Measurements from ENCODE around the gene PGBD5. TPM values are rescaled to one million over a fixed set of nuclear protein-coding genes. Genes with fewer than 3 reads are reported as not detected.

Gene PGBD5
- total RNA-seq, 1 donor from 2014 or later = 14.7 TPM

- H3K79me2 ChIP-seq (ENCODE audit: insufficient read depth, low read length) = no peaks in the 10 kb centered on the region
- H2AFZ ChIP-seq (ENCODE audit: low read depth, low read length) = no peak overlapping the region
- Mint-ChIP-seq H3K27ac (ENCODE audit: unreplicated experiment) (peak overlapping the region; percentile 96), H3K9me3 (ENCODE audit: unreplicated experiment) (no peaks in the 10 kb centered on the region), H3K4me1 (ENCODE audit: low read depth, unreplicated experiment) (peaks cover 29% of the 10 kb centered on the region), H3K27me3 (ENCODE audit: low read depth, unreplicated experiment) (no peaks in the 10 kb centered on the region), H3K4me3 (ENCODE audit: unreplicated experiment) (peak overlapping the region; percentile 45), H3K36me3 (ENCODE audit: low read depth, unreplicated experiment) (peaks cover 13% of the 10 kb centered on the region)
- H3K27me3 ChIP-seq (ENCODE audit: insufficient read depth, low read length) = no peaks in the 10 kb centered on the region
- H3K9me3 ChIP-seq (ENCODE audit: insufficient read depth, low read depth, low read length) = no peaks in the 10 kb centered on the region
- H3K4me1 ChIP-seq (ENCODE audit: insufficient read depth, low read length) = no peaks in the 10 kb centered on the region
- H3K36me3 ChIP-seq (ENCODE audit: insufficient read depth, low read length) = no peaks in the 10 kb centered on the region
- H3K4me2 ChIP-seq (ENCODE audit: low read length) = no peak overlapping the region
- H4K20me1 ChIP-seq (ENCODE audit: insufficient read depth, low read length) = no peaks in the 10 kb centered on the region
- no peak overlapping the region for H3K9ac ChIP-seq (ENCODE audit: low read length)
- no peak overlapping the region for H3K27ac ChIP-seq (ENCODE audit: low read depth, low read length)
- FAIRE-seq (no peak), DNase-seq (ENCODE audit: low read depth) (peak; percentile 78)
- H3K4me3 ChIP-seq (ENCODE audit: insufficient read depth, low read depth, low read length) = no peak overlapping the region
- TF ChIP-seq CTCF (IDR thresholded peaks at IDR 0.05; ENCODE audit: insufficient read depth, low read depth, low read length) (no peak), EZH2 (IDR thresholded peaks at IDR 0.05; ENCODE audit: insufficient read depth, low read length) (no peak)
Measured at GRCh38 chr1:230401763-230402294, 24.3 kb downstream of the PGBD5 start.

DNA sequence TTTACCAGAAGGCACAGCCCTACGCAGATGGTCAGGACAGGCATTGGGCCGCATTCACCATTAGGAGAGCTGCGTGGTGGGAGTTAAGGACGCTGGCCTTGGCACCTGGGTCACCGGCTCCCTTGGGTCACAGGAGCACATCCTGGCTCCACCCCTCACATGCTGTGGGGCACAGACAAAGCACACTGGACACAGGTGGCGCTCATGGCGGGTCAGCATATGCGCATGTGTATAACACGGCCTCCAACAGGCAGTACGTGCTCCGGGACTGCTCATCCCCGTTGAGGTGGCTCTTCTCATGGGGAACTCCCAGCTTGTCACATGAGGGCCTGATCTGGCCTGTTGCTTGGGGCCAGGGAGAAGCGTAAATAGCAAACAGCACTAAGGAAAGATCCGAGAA, 25.0 kb downstream of the PGBD5 start:
- Mint-ChIP-seq H3K27ac (ENCODE audit: unreplicated experiment) (peak overlapping the region; percentile 96), H3K4me1 (ENCODE audit: low read depth, unreplicated experiment) (peaks cover 29% of the 10 kb centered on the region), H3K27me3 (ENCODE audit: low read depth, unreplicated experiment) (no peaks in the 10 kb centered on the region), H3K36me3 (ENCODE audit: low read depth, unreplicated experiment) (peaks cover 13% of the 10 kb centered on the region), H3K9me3 (ENCODE audit: unreplicated experiment) (no peaks in the 10 kb centered on the region), H3K4me3 (ENCODE audit: unreplicated experiment) (no peak overlapping the region)
- H3K79me2 ChIP-seq (ENCODE audit: insufficient read depth, low read length) = no peaks in the 10 kb centered on the region
- H3K9me3 ChIP-seq (ENCODE audit: insufficient read depth, low read depth, low read length) = no peaks in the 10 kb centered on the region
- no peak overlapping the region for H3K4me2 ChIP-seq (ENCODE audit: low read length)
- H3K4me3 ChIP-seq (ENCODE audit: insufficient read depth, low read depth, low read length) = no peak overlapping the region
- TF ChIP-seq CTCF (IDR thresholded peaks at IDR 0.05; ENCODE audit: insufficient read depth, low read depth, low read length) (no peak), EZH2 (IDR thresholded peaks at IDR 0.05; ENCODE audit: insufficient read depth, low read length) (no peak)
- FAIRE-seq (no peak), DNase-seq (ENCODE audit: low read depth) (no peak)
- no peak overlapping the region for H3K27ac ChIP-seq (ENCODE audit: low read depth, low read length)
- no peaks in the 10 kb centered on the region for H3K4me1 ChIP-seq (ENCODE audit: insufficient read depth, low read length)
- H3K9ac ChIP-seq (ENCODE audit: low read length) = no peak overlapping the region
- H3K36me3 ChIP-seq (ENCODE audit: insufficient read depth, low read length) = no peaks in the 10 kb centered on the region
- H2AFZ ChIP-seq (ENCODE audit: low read depth, low read length) = no peak overlapping the region
- no peaks in the 10 kb centered on the region for H4K20me1 ChIP-seq (ENCODE audit: insufficient read depth, low read length)
- H3K27me3 ChIP-seq (ENCODE audit: insufficient read depth, low read length) = no peaks in the 10 kb centered on the region

DNA sequence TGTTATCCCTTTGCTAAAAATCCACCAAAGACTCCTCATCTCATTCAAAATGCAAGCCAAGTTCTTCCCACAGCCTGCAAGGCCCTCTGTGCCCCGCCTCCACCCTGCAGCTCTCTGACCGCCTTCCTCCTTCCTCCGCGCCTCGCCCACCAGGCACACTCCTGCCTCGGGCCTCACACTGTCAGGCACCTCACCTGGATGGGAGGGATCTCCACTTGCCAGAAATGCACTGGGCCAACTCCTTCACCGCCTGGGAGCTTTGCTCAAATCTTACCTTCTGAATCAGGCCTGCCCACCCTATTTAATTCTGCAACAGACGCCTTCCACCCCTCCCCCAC, 26.2 kb downstream of the PGBD5 start:
- no peak overlapping the region for H2AFZ ChIP-seq (ENCODE audit: low read depth, low read length)
- Mint-ChIP-seq H3K27ac (ENCODE audit: unreplicated experiment) (no peak overlapping the region), H3K36me3 (ENCODE audit: low read depth, unreplicated experiment) (peaks cover 13% of the 10 kb centered on the region), H3K4me1 (ENCODE audit: low read depth, unreplicated experiment) (peaks cover 29% of the 10 kb centered on the region), H3K4me3 (ENCODE audit: unreplicated experiment) (no peak overlapping the region), H3K27me3 (ENCODE audit: low read depth, unreplicated experiment) (no peaks in the 10 kb centered on the region), H3K9me3 (ENCODE audit: unreplicated experiment) (no peaks in the 10 kb centered on the region)
- no peak overlapping the region for H3K4me2 ChIP-seq (ENCODE audit: low read length)
- H3K27me3 ChIP-seq (ENCODE audit: insufficient read depth, low read length) = no peaks in the 10 kb centered on the region
- no peaks in the 10 kb centered on the region for H3K36me3 ChIP-seq (ENCODE audit: insufficient read depth, low read length)
- no peak for FAIRE-seq
- TF ChIP-seq EZH2 (IDR thresholded peaks at IDR 0.05; ENCODE audit: insufficient read depth, low read length) (no peak), CTCF (IDR thresholded peaks at IDR 0.05; ENCODE audit: insufficient read depth, low read depth, low read length) (no peak)
- no peak overlapping the region for H3K4me3 ChIP-seq (ENCODE audit: insufficient read depth, low read depth, low read length)
- H3K9ac ChIP-seq (ENCODE audit: low read length) = no peak overlapping the region
- no peaks in the 10 kb centered on the region for H3K4me1 ChIP-seq (ENCODE audit: insufficient read depth, low read length)
- no peak overlapping the region for H3K27ac ChIP-seq (ENCODE audit: low read depth, low read length)
- no peak for DNase-seq (ENCODE audit: low read depth)
- H3K9me3 ChIP-seq (ENCODE audit: insufficient read depth, low read depth, low read length) = no peaks in the 10 kb centered on the region
- no peaks in the 10 kb centered on the region for H3K79me2 ChIP-seq (ENCODE audit: insufficient read depth, low read length)
- H4K20me1 ChIP-seq (ENCODE audit: insufficient read depth, low read length) = no peaks in the 10 kb centered on the region

All from astrocyte (in vitro differentiated cells and primary cell).